ENCODE data around the gene TTC23L.

DNA sequence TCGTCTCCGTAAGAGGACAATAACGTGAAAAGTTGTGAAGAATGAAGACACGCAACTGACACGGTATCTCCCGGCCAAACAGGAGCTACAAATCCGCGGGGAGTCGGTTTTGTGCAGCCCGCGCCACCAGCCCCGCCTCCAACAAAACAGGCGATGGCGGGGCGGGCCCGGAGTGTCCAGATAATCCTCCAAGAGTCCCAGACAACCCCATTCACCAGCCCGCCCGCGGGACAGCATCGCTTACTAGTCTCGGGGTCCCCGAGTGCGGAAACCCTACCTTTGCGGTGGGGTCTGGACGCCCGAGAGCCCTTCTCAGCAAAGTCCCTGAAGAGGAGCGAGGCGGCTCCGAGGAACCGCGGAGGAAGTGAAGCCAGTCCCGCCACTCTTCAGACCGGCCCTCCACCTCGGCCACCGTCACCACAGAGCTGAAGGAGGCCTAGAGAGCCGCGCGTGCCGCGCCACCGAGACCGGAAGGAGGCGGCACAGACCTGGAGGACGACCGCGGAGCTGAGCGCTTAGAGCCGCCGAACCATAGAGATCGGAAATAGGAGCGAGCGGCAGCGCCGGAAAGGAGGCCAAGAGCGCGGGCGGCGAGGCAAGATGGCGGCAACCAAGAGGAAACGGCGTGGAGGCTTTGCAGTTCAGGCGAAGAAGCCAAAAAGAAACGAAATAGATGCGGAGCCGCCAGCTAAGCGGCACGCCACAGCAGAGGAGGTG lies 76.3 kb downstream of the TTC23L start, which contains the start of the genes BRIX1 and RAD1:
- no peak for TF ChIP-seq CTCF (conservative IDR thresholded peaks at IDR 0.05)
- TF ChIP-seq ZFX (IDR thresholded peaks at IDR 0.05), result peak; percentile 53; the same call in 1 of the 2 replicates
